Activated naive CD8-positive, alpha-beta T cell treated with anti-CD3 and anti-CD28 coated beads, Interleukin-2, amount 50 U/mL, for 24 hours (primary cell): ENCODE results near the gene ADSL.

Experiments
- ATAC-seq: fragments of 150-1000 bp; cut with Tn5 transposase; one replicate; pipeline ENCODE4 v1.10.0; 2021
- DNase-seq: peaks from one replicate; pipeline ENCODE4 v3.0.0; 2021
- H3K27ac Mint-ChIP-seq: one replicate; pipeline ENCODE4 v1.8.0; 2021; ENCODE audit warnings: mild to moderate bottlenecking, mixed read lengths
- H3K27me3 Mint-ChIP-seq: one replicate; pipeline ENCODE4 v1.8.0; 2021; ENCODE audit warnings: mixed read lengths
- H3K36me3 Mint-ChIP-seq: one replicate; pipeline ENCODE4 v1.8.0; 2021; ENCODE audit warnings: low read depth, mixed read lengths
- H3K4me1 Mint-ChIP-seq: one replicate; pipeline ENCODE4 v1.8.0; 2021; ENCODE audit warnings: mixed read lengths
- H3K4me3 Mint-ChIP-seq: one replicate; pipeline ENCODE4 v1.8.0; 2021; ENCODE audit warnings: mild to moderate bottlenecking, moderate library complexity, mixed read lengths
- H3K9me3 Mint-ChIP-seq: one replicate; pipeline ENCODE4 v1.8.0; 2021; ENCODE audit warnings: mixed read lengths

ADSL gene

DNA sequence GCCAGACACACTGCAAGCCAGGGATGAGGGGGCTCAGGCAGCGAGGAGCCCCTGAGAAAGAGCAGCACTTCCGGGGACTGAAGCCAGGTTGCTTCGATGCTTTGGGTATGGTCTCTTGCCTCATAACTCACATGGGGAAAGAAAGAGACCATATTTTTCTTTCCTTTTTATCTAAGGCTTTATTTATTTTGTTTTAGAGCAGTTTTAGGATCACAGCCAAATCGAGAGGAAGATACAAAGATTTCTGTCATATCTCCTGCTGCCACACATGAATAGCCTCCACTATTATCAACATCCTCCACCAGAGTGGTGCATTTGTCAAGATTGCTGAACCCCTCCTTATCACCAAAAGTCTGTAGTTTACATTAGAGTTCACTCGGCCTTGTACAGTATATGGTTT lies 24.3 kb upstream of the ADSL start:
- Mint-ChIP-seq H3K4me3 (no peak overlapping the region), H3K27ac (peak overlapping the region; percentile 28), H3K36me3 (peaks cover 29% of the 10 kb centered on the region), H3K9me3 (no peaks in the 10 kb centered on the region), H3K4me1 (peaks cover 59% of the 10 kb centered on the region), H3K27me3 (no peaks in the 10 kb centered on the region)
- ATAC-seq (no peak), DNase-seq (no peak)

DNA sequence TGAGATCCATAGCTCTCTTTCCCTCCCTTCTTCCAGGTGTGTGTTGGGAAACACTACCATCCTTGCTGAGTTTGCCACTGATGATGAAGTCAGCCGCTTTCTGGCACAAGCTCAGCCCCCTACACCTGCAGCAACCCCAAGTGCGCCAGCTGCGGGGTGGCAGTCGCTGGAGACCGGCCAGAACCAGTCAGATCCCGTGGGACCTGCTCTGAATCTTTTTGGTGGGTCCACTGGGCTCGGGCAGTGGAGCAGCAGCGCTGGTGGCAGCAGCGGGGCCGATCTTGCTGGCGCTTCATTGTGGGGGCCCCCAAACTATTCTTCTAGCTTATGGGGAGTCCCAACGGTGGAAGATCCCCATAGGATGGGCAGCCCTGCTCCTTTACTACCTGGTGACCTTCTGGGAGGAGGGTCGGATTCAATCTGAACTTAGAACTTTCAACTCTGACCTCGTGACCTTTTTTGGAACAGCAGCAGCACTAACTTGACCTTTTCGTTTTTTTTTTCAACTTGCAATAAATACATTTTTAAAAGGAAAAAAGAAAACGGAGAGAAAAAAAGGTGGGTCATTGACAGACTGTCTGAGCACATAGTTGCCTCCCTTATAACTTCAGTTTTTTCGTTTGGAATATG lies 23.4 kb upstream of the ADSL start:
- Mint-ChIP-seq H3K4me3 (no peak overlapping the region), H3K36me3 (peaks cover 22% of the 10 kb centered on the region), H3K4me1 (peaks cover 68% of the 10 kb centered on the region), H3K27ac (no peak overlapping the region), H3K9me3 (no peaks in the 10 kb centered on the region), H3K27me3 (no peaks in the 10 kb centered on the region)
- no peak for ATAC-seq
- DNase-seq = no peak

DNA sequence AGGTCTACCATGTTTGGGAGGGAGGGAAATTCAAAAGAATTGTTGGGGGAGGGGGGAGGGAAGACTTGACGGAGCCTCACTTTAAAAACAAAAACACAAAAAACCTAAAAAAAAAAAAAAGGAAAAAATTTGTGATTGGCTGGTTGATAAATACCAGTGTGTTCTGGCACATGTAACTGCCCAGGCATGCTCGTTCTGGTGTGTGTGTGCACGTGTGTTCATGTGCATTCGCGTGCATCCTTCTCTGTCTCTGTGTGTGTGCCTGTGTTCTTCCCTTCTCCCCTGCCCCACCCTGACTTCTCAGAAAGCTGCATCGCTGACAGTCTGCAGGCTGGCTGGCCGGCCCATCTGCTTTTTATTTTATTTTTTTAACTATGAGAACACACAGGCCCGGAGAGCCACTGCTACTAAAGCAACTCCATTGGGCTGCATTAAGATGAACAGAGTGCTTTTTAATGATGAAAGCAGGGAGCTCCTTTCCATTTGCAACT lies 22.6 kb upstream of the ADSL start:
- no peaks in the 10 kb centered on the region for H3K27me3 Mint-ChIP-seq
- H3K9me3 Mint-ChIP-seq = no peaks in the 10 kb centered on the region
- DNase-seq = peak; percentile 20
- peak overlapping the region; percentile 89 for H3K27ac Mint-ChIP-seq
- H3K4me3 Mint-ChIP-seq = peak overlapping the region; percentile 76
- peaks cover 76% of the 10 kb centered on the region for H3K4me1 Mint-ChIP-seq
- no peak for ATAC-seq
- H3K36me3 Mint-ChIP-seq = peaks cover 23% of the 10 kb centered on the region

DNA sequence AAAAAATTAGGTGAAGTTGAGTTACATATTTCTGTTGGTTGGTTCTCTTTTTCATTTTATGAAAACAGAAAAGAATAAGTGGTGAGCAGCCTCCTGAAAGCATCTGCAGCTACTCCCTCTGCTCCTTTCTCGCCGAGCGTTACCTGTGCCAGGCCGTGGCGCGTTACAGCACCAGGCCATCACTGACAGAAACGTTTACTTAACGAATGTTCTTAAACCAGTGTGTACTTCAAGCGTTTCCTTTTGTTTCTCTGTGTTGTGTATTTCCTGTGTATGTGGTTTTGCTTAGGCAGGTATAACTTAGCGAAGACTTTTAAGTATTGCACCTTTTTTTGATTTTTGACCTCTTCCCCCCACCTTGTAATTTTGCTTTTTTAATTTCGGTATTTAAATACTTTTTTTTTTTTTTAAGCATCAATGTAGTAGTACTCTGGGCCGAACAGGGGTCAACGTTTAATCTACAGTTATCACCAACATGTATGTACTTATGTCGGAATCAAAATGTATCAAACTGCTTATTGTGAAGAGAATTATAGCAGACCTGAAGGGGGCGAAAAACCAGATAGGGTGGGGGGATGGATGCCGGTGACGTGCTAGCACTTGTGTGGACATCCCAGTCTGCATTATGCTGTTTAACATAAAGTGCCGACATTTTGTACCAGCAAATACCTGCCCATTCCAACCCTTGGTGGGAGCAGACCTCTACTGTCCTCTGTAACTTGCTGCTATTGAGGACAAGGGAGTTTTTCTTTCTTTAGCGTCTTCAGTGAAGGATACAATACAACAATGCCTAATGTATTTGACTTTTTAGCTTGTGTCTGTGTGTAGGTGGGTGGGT lies 21.6 kb upstream of the ADSL start:
- Mint-ChIP-seq H3K36me3 (peaks cover 23% of the 10 kb centered on the region), H3K27me3 (no peaks in the 10 kb centered on the region), H3K9me3 (no peaks in the 10 kb centered on the region), H3K27ac (peak overlapping the region; percentile 89), H3K4me3 (peak overlapping the region; percentile 76), H3K4me1 (peaks cover 84% of the 10 kb centered on the region)
- DNase-seq = peak; percentile 48
- peak; percentile 51 for ATAC-seq

DNA sequence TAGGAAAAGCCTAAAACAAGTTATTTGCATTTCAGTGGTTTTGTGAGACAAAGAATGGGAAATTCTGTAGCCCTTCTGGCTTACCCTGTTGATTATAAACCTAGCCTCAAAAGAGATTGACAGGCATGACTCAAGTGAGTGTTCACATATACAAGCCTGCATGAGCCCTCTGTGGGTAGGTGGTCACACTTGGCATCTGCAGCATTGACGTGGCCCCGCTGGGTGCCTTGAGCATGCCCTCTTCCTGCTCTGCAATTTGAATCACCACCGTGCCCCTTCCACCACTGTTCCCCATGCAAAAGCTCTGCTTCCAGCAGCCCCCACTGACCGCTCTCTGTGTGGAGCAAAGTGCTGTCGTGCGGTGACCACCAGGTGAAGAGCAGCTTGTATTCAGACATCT lies 21.0 kb upstream of the ADSL start:
- H3K27ac Mint-ChIP-seq = peak overlapping the region; percentile 89
- peaks cover 23% of the 10 kb centered on the region for H3K36me3 Mint-ChIP-seq
- peak overlapping the region; percentile 76 for H3K4me3 Mint-ChIP-seq
- H3K4me1 Mint-ChIP-seq = peaks cover 85% of the 10 kb centered on the region
- DNase-seq = peak; percentile 73
- H3K27me3 Mint-ChIP-seq = no peaks in the 10 kb centered on the region
- peak; percentile 97 for ATAC-seq
- no peaks in the 10 kb centered on the region for H3K9me3 Mint-ChIP-seq

DNA sequence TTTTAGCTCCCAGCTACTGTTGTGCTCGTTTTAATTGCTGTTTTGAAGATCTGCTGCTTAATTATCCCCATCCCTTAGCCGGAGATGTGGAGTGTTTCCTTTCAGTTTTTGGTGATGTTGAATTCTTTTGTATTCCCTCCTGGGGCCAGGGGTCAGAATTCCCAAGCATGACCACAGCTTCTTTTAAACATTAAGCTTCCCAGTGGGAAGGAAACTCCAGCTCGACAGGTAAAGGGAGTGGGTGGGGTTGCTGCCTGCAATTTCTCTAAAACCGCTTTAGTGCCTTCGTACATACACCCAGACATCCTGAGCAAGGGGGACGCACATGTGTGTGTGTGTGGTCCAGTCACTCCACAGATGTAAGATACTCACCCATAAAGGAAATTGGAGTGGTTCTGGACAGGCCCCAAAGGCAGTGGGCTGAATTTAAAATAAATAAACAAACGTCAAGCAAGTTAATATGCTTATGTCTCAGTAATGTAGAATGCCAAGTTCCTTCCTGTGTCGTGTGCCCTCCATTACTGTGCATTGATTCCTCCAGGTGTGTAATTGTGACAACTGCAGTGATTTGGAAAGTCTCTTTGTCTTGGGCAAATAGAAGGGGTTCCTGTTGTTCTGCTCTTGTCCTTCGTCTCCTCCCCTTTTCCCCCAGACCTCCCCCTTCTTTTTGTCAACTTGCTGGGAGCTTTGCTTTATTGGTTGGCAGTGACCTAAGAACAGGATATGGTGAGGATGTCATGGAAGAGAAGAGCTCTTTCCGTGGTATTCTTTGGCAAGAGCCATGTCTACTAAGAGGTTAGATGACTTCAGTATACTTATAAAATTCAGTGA lies 19.2 kb upstream of the ADSL start:
- no peak for ATAC-seq

DNA sequence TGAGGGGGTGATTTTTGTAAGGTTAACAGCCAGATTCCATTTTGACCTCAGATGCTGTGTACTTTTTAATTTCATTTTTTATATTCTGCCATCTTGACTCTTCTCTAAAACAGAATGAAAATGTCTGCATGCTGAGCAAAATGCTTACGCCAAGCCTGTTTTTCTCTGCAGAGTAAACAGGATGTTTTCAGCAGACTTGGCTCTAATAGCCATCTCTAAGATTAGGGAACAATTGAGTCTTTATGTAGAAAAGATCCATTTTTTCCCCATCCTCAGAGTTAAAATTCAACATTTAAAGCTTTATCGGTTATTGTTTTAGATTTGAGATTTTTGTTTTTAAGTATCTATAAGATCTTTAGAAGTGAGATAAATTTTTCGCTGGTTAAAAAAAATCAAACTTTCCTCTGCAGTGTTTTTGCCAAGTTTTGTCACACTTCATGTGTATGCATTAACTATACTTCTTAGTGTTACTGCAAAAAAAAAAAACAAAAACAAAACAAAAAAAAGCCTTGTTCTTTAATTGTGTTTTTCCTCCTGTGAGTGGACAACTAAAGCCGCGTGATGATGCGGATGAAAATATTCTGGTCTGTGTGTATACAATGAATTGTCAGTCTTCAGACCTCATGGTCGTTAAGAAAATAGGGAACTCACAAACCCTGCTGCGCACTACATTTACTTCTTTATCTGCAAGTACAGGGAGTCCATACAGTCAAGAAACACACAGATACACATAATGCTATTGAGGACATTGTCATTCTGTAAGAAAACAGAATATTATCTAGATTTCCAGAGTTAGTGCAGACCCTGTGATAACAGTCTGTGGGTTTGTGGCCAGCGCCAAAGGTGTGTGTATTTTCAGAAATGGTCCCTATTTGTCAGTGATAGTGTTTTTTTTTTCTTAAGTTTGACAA lies 17.5 kb upstream of the ADSL start:
- DNase-seq = no peak

More for the DNA sequence above, 19.2 kb upstream of the ADSL start:
- Mint-ChIP-seq H3K4me1 (peaks cover 90% of the 10 kb centered on the region), H3K27me3 (no peaks in the 10 kb centered on the region), H3K9me3 (no peaks in the 10 kb centered on the region), H3K4me3 (peak overlapping the region; percentile 20), H3K27ac (peak overlapping the region; percentile 70), H3K36me3 (peaks cover 14% of the 10 kb centered on the region)
- no peak for DNase-seq

DNA sequence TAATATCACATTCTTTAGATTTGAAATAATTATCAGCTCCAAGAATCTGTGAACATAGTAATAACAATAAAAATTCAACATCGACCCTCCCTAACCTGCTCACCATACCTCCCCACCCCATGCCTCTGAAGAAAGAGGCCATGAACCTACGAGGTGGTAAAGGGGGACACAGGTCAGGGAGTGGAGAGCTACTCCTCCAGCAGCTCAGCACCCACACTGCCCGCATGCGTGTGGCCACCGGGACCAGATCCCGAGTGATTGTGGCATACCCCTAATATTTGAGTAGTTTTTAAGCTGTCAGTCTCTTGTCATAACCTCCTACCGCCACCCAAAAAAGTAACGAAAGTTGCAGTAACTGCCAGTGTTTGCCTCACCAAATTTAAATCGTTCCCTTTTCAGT lies 16.8 kb upstream of the ADSL start:
- Mint-ChIP-seq H3K9me3 (no peaks in the 10 kb centered on the region), H3K27ac (no peak overlapping the region), H3K4me3 (no peak overlapping the region), H3K36me3 (peaks cover 2% of the 10 kb centered on the region), H3K27me3 (no peaks in the 10 kb centered on the region), H3K4me1 (peaks cover 96% of the 10 kb centered on the region)
- no peak for DNase-seq
- ATAC-seq = no peak

More for the DNA sequence above, 17.5 kb upstream of the ADSL start:
- peaks cover 2% of the 10 kb centered on the region for H3K36me3 Mint-ChIP-seq
- H3K9me3 Mint-ChIP-seq = no peaks in the 10 kb centered on the region
- no peak overlapping the region for H3K4me3 Mint-ChIP-seq
- peaks cover 96% of the 10 kb centered on the region for H3K4me1 Mint-ChIP-seq
- H3K27ac Mint-ChIP-seq = no peak overlapping the region
- no peaks in the 10 kb centered on the region for H3K27me3 Mint-ChIP-seq
- no peak for ATAC-seq

DNA sequence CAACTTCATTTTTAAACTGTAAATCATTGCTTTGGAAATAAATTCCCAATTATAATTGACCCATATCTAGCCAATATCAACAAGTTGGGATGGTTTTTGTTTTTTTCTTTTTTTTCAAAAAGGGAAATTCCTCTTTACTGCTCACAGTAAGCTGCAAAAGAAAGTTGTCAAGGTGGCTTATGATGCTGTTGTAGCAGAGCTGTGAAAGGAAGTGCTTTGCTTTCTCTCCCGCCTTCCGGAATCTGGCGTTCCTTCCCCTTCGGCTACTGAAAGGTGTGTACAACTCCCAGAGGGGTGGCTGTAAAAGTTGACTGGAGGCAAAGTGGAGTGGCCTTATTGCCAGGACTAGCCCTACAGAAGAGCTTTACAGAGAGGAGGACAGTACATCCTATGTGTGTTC lies 16.2 kb upstream of the ADSL start:
- peak overlapping the region; percentile 55 for H3K27ac Mint-ChIP-seq
- no peaks in the 10 kb centered on the region for H3K27me3 Mint-ChIP-seq
- H3K4me3 Mint-ChIP-seq = no peak overlapping the region
- no peak for DNase-seq
- peaks cover 96% of the 10 kb centered on the region for H3K4me1 Mint-ChIP-seq
- peaks cover 2% of the 10 kb centered on the region for H3K36me3 Mint-ChIP-seq
- H3K9me3 Mint-ChIP-seq = no peaks in the 10 kb centered on the region
- ATAC-seq = no peak

DNA sequence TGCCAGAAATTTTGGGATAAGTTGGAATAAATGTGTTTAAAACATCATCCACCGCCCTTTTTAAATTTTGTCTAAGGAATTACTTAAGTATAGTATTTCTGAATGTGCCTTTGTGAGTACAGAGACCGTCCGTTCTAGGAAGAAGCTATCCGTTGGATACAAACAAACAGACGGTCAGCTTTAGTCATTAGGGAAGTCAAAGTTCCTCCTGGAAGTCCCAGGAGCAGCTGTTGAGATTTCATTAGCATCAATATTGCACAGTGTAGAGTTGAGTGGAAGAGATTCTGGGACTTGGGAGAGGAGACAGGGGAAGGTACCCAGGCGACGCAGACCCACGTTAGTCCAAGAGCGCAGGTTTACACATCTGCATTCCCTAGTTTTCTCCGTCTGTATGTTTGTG lies 15.7 kb upstream of the ADSL start:
- no peak for DNase-seq
- Mint-ChIP-seq H3K4me1 (peaks cover 95% of the 10 kb centered on the region), H3K36me3 (peaks cover 2% of the 10 kb centered on the region), H3K9me3 (no peaks in the 10 kb centered on the region), H3K4me3 (no peak overlapping the region), H3K27ac (no peak overlapping the region), H3K27me3 (no peaks in the 10 kb centered on the region)
- no peak for ATAC-seq

DNA sequence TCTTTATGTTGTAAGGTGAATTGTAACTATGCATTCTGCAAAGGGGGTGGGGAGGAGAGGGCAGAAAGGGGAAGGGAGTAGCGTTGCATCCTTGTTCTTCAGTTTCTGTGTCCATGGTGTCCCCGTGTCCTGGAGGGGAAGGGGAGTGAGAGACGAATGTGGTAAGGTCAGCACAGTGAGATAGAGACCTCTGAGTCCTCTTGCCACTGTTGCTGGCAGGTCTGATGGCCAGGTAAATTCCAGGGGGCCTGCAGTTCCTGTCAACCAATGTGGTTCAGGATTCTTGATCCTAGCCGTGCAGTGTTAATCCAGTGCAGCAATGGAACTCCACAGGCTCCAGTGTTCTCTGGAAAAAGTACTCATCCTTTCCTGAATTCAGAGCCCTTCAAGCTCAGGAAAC lies 14.6 kb upstream of the ADSL start:
- peaks cover 2% of the 10 kb centered on the region for H3K36me3 Mint-ChIP-seq
- ATAC-seq (no peak), DNase-seq (no peak)
- H3K27ac Mint-ChIP-seq = peak overlapping the region; percentile 75
- no peaks in the 10 kb centered on the region for H3K27me3 Mint-ChIP-seq
- H3K4me3 Mint-ChIP-seq = peak overlapping the region; percentile 68
- no peaks in the 10 kb centered on the region for H3K9me3 Mint-ChIP-seq
- H3K4me1 Mint-ChIP-seq = peaks cover 94% of the 10 kb centered on the region

DNA sequence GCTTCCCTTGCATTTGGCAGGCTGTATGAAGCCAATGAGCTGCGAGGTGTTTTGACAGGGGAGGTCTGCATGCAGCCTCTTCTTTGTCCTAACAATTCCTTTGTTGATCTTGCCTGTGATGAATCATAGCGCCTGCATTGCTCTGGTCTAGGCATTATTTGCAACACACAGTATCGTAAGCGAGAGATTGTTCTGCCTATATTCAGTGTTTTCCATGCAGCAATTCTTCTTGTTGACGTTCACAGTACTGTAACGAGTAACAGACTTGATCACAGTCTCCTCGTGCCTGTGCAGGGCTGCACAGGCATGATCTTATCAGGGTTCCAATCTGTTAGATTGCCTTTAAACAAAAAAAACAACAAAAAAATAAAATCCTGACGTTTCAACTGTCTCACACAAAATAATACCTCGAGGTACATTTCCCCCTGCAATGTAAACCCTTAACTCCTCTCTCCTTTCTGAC lies 13.9 kb upstream of the ADSL start:
- H3K27me3 Mint-ChIP-seq = no peaks in the 10 kb centered on the region
- H3K36me3 Mint-ChIP-seq = peaks cover 2% of the 10 kb centered on the region
- peaks cover 90% of the 10 kb centered on the region for H3K4me1 Mint-ChIP-seq
- H3K9me3 Mint-ChIP-seq = no peaks in the 10 kb centered on the region
- peak overlapping the region; percentile 68 for H3K4me3 Mint-ChIP-seq
- DNase-seq (no peak), ATAC-seq (peak; percentile 63)
- H3K27ac Mint-ChIP-seq = peak overlapping the region; percentile 75

DNA sequence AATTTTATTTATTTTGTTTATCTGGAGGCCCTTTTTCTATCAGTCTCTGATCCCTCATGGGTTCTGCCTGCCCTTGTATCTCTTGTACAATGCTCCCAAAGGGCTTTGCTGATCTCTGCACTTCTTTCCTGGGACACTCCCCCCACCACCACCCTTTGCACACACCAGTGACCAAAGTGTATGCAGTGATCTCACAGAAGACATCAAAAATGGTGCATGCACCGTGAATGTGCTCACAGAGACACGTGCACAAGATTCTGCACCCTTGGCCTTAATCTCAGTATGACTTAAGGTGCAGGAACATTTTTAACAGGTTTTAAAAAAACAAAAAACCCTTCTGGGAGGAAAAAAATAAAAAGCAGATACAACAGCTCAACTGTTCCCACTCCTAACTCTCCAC lies 12.2 kb upstream of the ADSL start:
- H3K4me3 Mint-ChIP-seq = no peak overlapping the region
- H3K27me3 Mint-ChIP-seq = no peaks in the 10 kb centered on the region
- H3K4me1 Mint-ChIP-seq = peaks cover 72% of the 10 kb centered on the region
- no peak for ATAC-seq
- H3K27ac Mint-ChIP-seq = no peak overlapping the region
- H3K36me3 Mint-ChIP-seq = no peaks in the 10 kb centered on the region
- no peaks in the 10 kb centered on the region for H3K9me3 Mint-ChIP-seq
- no peak for DNase-seq

DNA sequence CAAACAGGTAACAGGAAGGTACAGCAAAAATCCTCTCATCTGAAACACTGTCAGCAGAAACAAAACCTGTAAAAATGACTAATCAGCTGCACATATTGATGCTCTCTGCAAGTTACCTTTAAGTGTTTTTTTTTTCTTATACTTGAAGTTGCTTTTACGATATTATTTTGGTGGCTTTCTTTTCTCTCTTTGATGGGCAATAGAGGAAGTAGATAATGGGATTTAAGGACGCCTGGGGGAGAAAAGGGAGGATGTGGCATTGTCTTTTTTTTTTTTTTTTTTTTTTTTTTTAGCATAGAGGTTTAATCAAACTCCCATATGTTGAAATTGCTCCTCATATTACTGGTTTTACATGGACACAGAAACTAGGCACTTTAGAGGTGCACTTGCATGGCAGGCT lies 11.4 kb upstream of the ADSL start:
- Mint-ChIP-seq H3K4me1 (peaks cover 65% of the 10 kb centered on the region), H3K36me3 (no peaks in the 10 kb centered on the region), H3K27ac (peak overlapping the region; percentile 45), H3K9me3 (no peaks in the 10 kb centered on the region), H3K27me3 (no peaks in the 10 kb centered on the region), H3K4me3 (peak overlapping the region; percentile 13)
- DNase-seq (no peak), ATAC-seq (no peak)
